Dendritic cell treated with granulocyte-macrophage colony-stimulating factor and Interleukin-4, amounts not matched to agents 40 ng/mL and 50 ng/mL, for 4 days (primary cell): ENCODE data around the gene SMURF2.
"Not testable (repeated sequence)": the region's sequence is repeated elsewhere in the genome, so short reads cannot be mapped to it uniquely, and the experiment has no call there.

Experiments used
- H3K27ac Mint-ChIP-seq: one replicate; pipeline ENCODE4 v1.8.0; 2022; ENCODE audit warnings: mild to moderate bottlenecking, mixed read lengths
- H3K27me3 Mint-ChIP-seq: one replicate; pipeline ENCODE4 v1.8.0; 2022; ENCODE audit warnings: mild to moderate bottlenecking, mixed read lengths
- H3K36me3 Mint-ChIP-seq: one replicate; pipeline ENCODE4 v1.8.0; 2022; ENCODE audit warnings: low read depth, mixed read lengths
- H3K4me1 Mint-ChIP-seq: one replicate; pipeline ENCODE4 v1.8.0; 2022; ENCODE audit warnings: low read depth, mixed read lengths
- H3K4me3 Mint-ChIP-seq: one replicate; pipeline ENCODE4 v1.8.0; 2022; ENCODE audit warnings: mild to moderate bottlenecking, moderate library complexity, mixed read lengths
- H3K9me3 Mint-ChIP-seq: one replicate; pipeline ENCODE4 v1.8.0; 2022; ENCODE audit warnings: mixed read lengths
- intact Hi-C: fragments of 100-400 bp; cut with micrococcal nuclease; formaldehyde crosslinking; loops from one replicate; pipeline ENCODE4 v1.15.0; 2022

The SMURF2 gene

GRCh38 chr17:64683796-64684195 lies 21.7 kb upstream of the SMURF2 start:
- Mint-ChIP-seq H3K9me3 (no peaks in the 10 kb centered on the region), H3K36me3 (no peaks in the 10 kb centered on the region), H3K27ac (no peak overlapping the region), H3K4me3 (no peak overlapping the region), H3K27me3 (no peaks in the 10 kb centered on the region), H3K4me1 (peaks cover 21% of the 10 kb centered on the region)
- intact Hi-C loops, result no loop called here

- no peak overlapping the region for H3K27ac Mint-ChIP-seq
- H3K36me3 Mint-ChIP-seq, result no peaks in the 10 kb centered on the region
- H3K9me3 Mint-ChIP-seq, result no peaks in the 10 kb centered on the region
- H3K4me1 Mint-ChIP-seq, result peaks cover 21% of the 10 kb centered on the region
- no peak overlapping the region for H3K4me3 Mint-ChIP-seq
- intact Hi-C loops, result no loop called here
- no peaks in the 10 kb centered on the region for H3K27me3 Mint-ChIP-seq
These were observed 20.4 kb upstream of the SMURF2 start for GRCh38 chr17:64682261-64683181.

GRCh38 chr17:64679710-64680216 lies 17.7 kb upstream of the SMURF2 start:
- no peaks in the 10 kb centered on the region for H3K27me3 Mint-ChIP-seq
- intact Hi-C loops, result no loop called here
- no peak overlapping the region for H3K4me3 Mint-ChIP-seq
- no peaks in the 10 kb centered on the region for H3K36me3 Mint-ChIP-seq
- no peak overlapping the region for H3K27ac Mint-ChIP-seq
- H3K4me1 Mint-ChIP-seq, result peaks cover 8% of the 10 kb centered on the region
- H3K9me3 Mint-ChIP-seq, result no peaks in the 10 kb centered on the region

- no peaks in the 10 kb centered on the region for H3K27me3 Mint-ChIP-seq
These were observed 14.7 kb upstream of the SMURF2 start for GRCh38 chr17:64676763-64677162.

GRCh38 chr17:64670843-64671590 lies 8.9 kb upstream of the SMURF2 start:
- H3K4me1 Mint-ChIP-seq, H3K27ac Mint-ChIP-seq, H3K9me3 Mint-ChIP-seq, H3K27me3 Mint-ChIP-seq, H3K4me3 Mint-ChIP-seq, intact Hi-C loops, H3K36me3 Mint-ChIP-seq: not testable (repeated sequence)

More at GRCh38 chr17:64676763-64677162, 14.7 kb upstream of the SMURF2 start:
- intact Hi-C loops, result no loop called here
- no peaks in the 10 kb centered on the region for H3K36me3 Mint-ChIP-seq
- H3K27ac Mint-ChIP-seq, result no peak overlapping the region
- no peaks in the 10 kb centered on the region for H3K9me3 Mint-ChIP-seq
- H3K4me1 Mint-ChIP-seq, result no peaks in the 10 kb centered on the region
- no peak overlapping the region for H3K4me3 Mint-ChIP-seq

- H3K36me3 Mint-ChIP-seq, H3K9me3 Mint-ChIP-seq, intact Hi-C loops, H3K27me3 Mint-ChIP-seq, H3K27ac Mint-ChIP-seq, H3K4me1 Mint-ChIP-seq, H3K4me3 Mint-ChIP-seq: not testable (repeated sequence)
These were observed 6.0 kb upstream of the SMURF2 start for GRCh38 chr17:64667807-64668721.

GRCh38 chr17:64664299-64664981 lies 2.3 kb upstream of the SMURF2 start:
- H3K9me3 Mint-ChIP-seq, H3K27me3 Mint-ChIP-seq, H3K27ac Mint-ChIP-seq, H3K4me3 Mint-ChIP-seq: not testable (repeated sequence)
- H3K36me3 Mint-ChIP-seq, result peaks cover 16% of the 10 kb centered on the region
- H3K4me1 Mint-ChIP-seq, result peaks cover 18% of the 10 kb centered on the region
- intact Hi-C loops, result loop anchor here (5.0 kb wide), 1 partner anchor 83 kb away; no protein-coding TSS in a partner anchor

- not testable (repeated sequence) for H3K27me3 Mint-ChIP-seq
These were observed 1.7 kb upstream of the SMURF2 start for GRCh38 chr17:64663836-64664235.

GRCh38 chr17:64662774-64663367 lies 764 bp upstream of the SMURF2 start:
- peaks cover 16% of the 10 kb centered on the region for H3K36me3 Mint-ChIP-seq
- H3K4me1 Mint-ChIP-seq, result peaks cover 25% of the 10 kb centered on the region
- peak overlapping the region; percentile 96 for H3K4me3 Mint-ChIP-seq
- H3K27ac Mint-ChIP-seq, result peak overlapping the region; percentile 93
- no peaks in the 10 kb centered on the region for H3K9me3 Mint-ChIP-seq
- intact Hi-C loops, result loop anchor here (5.0 kb wide), 1 partner anchor 84 kb away; no protein-coding TSS in a partner anchor
- H3K27me3 Mint-ChIP-seq, result peaks cover 3% of the 10 kb centered on the region

More at GRCh38 chr17:64663836-64664235, 1.7 kb upstream of the SMURF2 start:
- Mint-ChIP-seq H3K36me3 (peaks cover 16% of the 10 kb centered on the region), H3K4me1 (peaks cover 21% of the 10 kb centered on the region)
- not testable (repeated sequence) for H3K4me3 Mint-ChIP-seq, H3K27ac Mint-ChIP-seq, H3K9me3 Mint-ChIP-seq
- intact Hi-C loops, result loop anchor here (5.0 kb wide), 1 partner anchor 83 kb away; no protein-coding TSS in a partner anchor

- Mint-ChIP-seq H3K4me1 (peaks cover 37% of the 10 kb centered on the region), H3K9me3 (no peaks in the 10 kb centered on the region), H3K36me3 (peaks cover 20% of the 10 kb centered on the region), H3K27ac (peak overlapping the region; percentile 93), H3K4me3 (peak overlapping the region; percentile 94), H3K27me3 (peaks cover 3% of the 10 kb centered on the region)
- intact Hi-C loops, result loop anchor here (5.0 kb wide), 1 partner anchor 86 kb away; no protein-coding TSS in a partner anchor
These were observed 456 bp downstream of the SMURF2 start for GRCh38 chr17:64661726-64661975.

- peak overlapping the region; percentile 94 for H3K4me3 Mint-ChIP-seq
- not testable (repeated sequence) for H3K27me3 Mint-ChIP-seq, H3K9me3 Mint-ChIP-seq
- peaks cover 21% of the 10 kb centered on the region for H3K36me3 Mint-ChIP-seq
- H3K4me1 Mint-ChIP-seq, result peaks cover 39% of the 10 kb centered on the region
- peak overlapping the region; percentile 93 for H3K27ac Mint-ChIP-seq
- intact Hi-C loops, result loop anchor here (5.0 kb wide), 1 partner anchor 86 kb away; no protein-coding TSS in a partner anchor
These were observed 955 bp downstream of the SMURF2 start for GRCh38 chr17:64660978-64661725.
